ENCODE results near the gene LRRC71. TPM values are rescaled to one million over a fixed set of nuclear protein-coding genes. Genes with fewer than 3 reads are reported as not detected.

Gene LRRC71
- total RNA-seq, 1 experiment from 2014 or later, result 0.22 TPM

GRCh38 chr1:156895927-156896326 is 24.5 kb upstream of the LRRC71 start (continued):
- TF ChIP-seq, protein P1, sequence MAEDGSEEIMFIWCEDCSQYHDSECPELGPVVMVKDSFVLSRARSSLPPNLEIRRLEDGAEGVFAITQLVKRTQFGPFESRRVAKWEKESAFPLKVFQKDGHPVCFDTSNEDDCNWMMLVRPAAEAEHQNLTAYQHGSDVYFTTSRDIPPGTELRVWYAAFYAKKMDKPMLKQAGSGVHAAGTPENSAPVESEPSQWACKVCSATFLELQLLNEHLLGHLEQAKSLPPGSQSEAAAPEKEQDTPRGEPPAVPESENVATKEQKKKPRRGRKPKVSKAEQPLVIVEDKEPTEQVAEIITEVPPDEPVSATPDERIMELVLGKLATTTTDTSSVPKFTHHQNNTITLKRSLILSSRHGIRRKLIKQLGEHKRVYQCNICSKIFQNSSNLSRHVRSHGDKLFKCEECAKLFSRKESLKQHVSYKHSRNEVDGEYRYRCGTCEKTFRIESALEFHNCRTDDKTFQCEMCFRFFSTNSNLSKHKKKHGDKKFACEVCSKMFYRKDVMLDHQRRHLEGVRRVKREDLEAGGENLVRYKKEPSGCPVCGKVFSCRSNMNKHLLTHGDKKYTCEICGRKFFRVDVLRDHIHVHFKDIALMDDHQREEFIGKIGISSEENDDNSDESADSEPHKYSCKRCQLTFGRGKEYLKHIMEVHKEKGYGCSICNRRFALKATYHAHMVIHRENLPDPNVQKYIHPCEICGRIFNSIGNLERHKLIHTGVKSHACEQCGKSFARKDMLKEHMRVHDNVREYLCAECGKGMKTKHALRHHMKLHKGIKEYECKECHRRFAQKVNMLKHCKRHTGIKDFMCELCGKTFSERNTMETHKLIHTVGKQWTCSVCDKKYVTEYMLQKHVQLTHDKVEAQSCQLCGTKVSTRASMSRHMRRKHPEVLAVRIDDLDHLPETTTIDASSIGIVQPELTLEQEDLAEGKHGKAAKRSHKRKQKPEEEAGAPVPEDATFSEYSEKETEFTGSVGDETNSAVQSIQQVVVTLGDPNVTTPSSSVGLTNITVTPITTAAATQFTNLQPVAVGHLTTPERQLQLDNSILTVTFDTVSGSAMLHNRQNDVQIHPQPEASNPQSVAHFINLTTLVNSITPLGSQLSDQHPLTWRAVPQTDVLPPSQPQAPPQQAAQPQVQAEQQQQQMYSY (CRISPR knock-in tag; IDR thresholded peaks at IDR 0.05), result no peak
- TF ChIP-seq MLX (CRISPR knock-in tag; IDR thresholded peaks at IDR 0.05), result no peak
- TF ChIP-seq, protein P2, sequence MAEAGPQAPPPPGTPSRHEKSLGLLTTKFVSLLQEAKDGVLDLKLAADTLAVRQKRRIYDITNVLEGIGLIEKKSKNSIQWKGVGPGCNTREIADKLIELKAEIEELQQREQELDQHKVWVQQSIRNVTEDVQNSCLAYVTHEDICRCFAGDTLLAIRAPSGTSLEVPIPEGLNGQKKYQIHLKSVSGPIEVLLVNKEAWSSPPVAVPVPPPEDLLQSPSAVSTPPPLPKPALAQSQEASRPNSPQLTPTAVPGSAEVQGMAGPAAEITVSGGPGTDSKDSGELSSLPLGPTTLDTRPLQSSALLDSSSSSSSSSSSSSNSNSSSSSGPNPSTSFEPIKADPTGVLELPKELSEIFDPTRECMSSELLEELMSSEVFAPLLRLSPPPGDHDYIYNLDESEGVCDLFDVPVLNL (CRISPR knock-in tag; IDR thresholded peaks at IDR 0.05; ENCODE audit: borderline replicate concordance, low read depth), result no peak
- TF ChIP-seq MXD4 (CRISPR knock-in tag; IDR thresholded peaks at IDR 0.05; ENCODE audit: borderline replicate concordance), result no peak
- TF ChIP-seq ZSCAN18 (CRISPR knock-in tag; IDR thresholded peaks at IDR 0.05), result no peak
- TF ChIP-seq NR3C1 (CRISPR knock-in tag; conservative IDR thresholded peaks at IDR 0.05; ENCODE audit: low read depth), result no peak
- no peak for TF ChIP-seq ATF1 (CRISPR knock-in tag; IDR thresholded peaks at IDR 0.05)
- TF ChIP-seq, protein P3, sequence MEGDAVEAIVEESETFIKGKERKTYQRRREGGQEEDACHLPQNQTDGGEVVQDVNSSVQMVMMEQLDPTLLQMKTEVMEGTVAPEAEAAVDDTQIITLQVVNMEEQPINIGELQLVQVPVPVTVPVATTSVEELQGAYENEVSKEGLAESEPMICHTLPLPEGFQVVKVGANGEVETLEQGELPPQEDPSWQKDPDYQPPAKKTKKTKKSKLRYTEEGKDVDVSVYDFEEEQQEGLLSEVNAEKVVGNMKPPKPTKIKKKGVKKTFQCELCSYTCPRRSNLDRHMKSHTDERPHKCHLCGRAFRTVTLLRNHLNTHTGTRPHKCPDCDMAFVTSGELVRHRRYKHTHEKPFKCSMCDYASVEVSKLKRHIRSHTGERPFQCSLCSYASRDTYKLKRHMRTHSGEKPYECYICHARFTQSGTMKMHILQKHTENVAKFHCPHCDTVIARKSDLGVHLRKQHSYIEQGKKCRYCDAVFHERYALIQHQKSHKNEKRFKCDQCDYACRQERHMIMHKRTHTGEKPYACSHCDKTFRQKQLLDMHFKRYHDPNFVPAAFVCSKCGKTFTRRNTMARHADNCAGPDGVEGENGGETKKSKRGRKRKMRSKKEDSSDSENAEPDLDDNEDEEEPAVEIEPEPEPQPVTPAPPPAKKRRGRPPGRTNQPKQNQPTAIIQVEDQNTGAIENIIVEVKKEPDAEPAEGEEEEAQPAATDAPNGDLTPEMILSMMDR (IDR thresholded peaks at IDR 0.05), result no peak

DNA sequence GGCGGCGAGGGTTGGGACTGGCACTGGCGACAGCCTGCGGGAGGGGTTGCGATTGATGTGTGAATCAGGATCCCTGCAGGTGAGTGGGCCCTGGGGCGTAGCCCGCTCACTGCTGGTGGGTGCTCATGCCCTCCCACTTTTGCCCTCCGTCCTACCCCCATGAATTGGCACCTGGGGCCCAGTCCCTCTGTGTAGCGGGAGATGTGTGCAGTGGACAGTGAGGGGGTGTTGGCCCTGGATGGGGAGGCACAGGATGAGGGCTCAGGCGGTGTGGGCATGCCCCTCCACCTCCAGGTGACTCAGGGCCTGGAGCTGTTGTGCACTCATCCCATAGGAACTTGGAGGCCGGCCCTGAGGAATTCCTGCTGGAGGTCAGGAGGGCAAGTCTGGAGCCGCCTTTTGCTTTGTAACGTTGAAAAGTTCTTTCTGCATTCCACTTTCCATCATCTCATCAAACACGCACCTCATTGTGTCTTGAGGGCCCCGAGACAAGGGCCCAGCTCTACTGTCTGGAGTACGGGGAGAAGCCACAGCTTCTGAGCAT is 23.9 kb upstream of the LRRC71 start:
- peaks cover 53% of the 10 kb centered on the region for H3K27me3 Mint-ChIP-seq (ENCODE audit: low read depth)

DNA sequence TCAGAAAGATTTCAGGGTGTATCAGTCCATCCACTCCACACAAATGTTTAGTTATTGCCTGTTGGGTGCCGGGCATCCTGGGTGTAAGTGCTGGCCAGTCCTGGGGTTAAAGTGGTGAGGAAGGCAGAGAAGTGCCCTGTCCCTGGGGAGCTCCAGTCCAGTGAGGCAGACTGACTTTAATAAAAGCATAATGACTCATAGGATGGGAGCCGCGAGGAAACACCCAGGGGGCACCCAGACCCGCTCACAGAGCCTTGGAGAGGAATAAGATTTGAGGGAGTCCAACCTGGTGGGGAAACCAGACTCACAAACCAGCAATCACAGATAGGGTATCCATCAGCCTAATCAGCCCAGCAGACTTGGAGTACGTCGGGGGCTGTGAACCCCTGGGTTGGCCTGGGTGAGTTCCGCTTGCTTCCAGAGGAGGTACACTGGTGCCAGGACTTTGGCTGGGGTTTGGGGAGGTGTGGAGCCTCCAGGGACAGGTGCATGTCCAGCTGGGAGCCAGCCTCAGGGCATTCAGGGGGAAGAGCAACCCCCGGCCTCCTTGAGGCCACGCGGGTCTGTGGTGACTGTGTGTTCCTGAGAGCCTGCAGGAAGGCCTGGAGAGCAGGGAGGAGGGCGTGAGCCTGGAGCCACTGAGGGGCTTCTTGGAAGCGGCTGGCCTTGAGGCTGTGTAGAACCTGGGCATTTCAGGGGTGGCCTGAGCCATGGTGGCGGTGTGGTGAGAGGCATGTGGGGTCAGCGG is 23.2 kb upstream of the LRRC71 start:
- ATAC-seq, result no peak
- TF ChIP-seq, protein P4, sequence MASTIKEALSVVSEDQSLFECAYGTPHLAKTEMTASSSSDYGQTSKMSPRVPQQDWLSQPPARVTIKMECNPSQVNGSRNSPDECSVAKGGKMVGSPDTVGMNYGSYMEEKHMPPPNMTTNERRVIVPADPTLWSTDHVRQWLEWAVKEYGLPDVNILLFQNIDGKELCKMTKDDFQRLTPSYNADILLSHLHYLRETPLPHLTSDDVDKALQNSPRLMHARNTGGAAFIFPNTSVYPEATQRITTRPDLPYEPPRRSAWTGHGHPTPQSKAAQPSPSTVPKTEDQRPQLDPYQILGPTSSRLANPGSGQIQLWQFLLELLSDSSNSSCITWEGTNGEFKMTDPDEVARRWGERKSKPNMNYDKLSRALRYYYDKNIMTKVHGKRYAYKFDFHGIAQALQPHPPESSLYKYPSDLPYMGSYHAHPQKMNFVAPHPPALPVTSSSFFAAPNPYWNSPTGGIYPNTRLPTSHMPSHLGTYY (CRISPR knock-in tag; IDR thresholded peaks at IDR 0.05), result no peak
- no peak for TF ChIP-seq ZNF219 (CRISPR knock-in tag; IDR thresholded peaks at IDR 0.05; ENCODE audit: borderline replicate concordance)
- no peak for TF ChIP-seq RORB (CRISPR knock-in tag; IDR thresholded peaks at IDR 0.05)
- no peak for TF ChIP-seq NR1H2 (CRISPR knock-in tag; IDR thresholded peaks at IDR 0.05)
- no peak for TF ChIP-seq NR2C2 (CRISPR knock-in tag; IDR thresholded peaks at IDR 0.05)
- TF ChIP-seq, protein P5, sequence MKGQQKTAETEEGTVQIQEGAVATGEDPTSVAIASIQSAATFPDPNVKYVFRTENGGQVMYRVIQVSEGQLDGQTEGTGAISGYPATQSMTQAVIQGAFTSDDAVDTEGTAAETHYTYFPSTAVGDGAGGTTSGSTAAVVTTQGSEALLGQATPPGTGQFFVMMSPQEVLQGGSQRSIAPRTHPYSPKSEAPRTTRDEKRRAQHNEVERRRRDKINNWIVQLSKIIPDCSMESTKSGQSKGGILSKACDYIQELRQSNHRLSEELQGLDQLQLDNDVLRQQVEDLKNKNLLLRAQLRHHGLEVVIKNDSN (CRISPR knock-in tag; IDR thresholded peaks at IDR 0.05), result no peak
- no peak for TF ChIP-seq KAT7 (CRISPR knock-in tag; IDR thresholded peaks at IDR 0.05; ENCODE audit: borderline replicate concordance)
- TF ChIP-seq ZNF396 (CRISPR knock-in tag; IDR thresholded peaks at IDR 0.05; ENCODE audit: borderline replicate concordance), result no peak
- TF ChIP-seq FOXP4 (CRISPR knock-in tag; IDR thresholded peaks at IDR 0.05), result no peak
- no peak for TF ChIP-seq CREM (CRISPR knock-in tag; IDR thresholded peaks at IDR 0.05)

More for the DNA sequence above, 23.9 kb upstream of the LRRC71 start:
- TF ChIP-seq SMAD3 (CRISPR knock-in tag; IDR thresholded peaks at IDR 0.05; ENCODE audit: borderline replicate concordance), result no peak
- POLR2A ChIA-PET, result no interaction called here
- CTCF ChIA-PET, result interaction anchor here (1.0 to 1.9 kb wide), 4 partner anchors 14 to 31 kb away, joined by 3 to 8 read pairs (median 6); partner anchors contain the start of gene LRRC71
- DNase-seq (ENCODE audit: low spot score) (no peak), ATAC-seq (no peak)
- H3K4me1 Mint-ChIP-seq, result peaks cover 20% of the 10 kb centered on the region
- no peak overlapping the region for H3K27ac Mint-ChIP-seq
- H3K36me3 Mint-ChIP-seq, result no peaks in the 10 kb centered on the region
- H3K9me3 Mint-ChIP-seq, result no peaks in the 10 kb centered on the region
- H3K4me3 Mint-ChIP-seq, result no peak overlapping the region

More for the DNA sequence above, 23.2 kb upstream of the LRRC71 start:
- peaks cover 18% of the 10 kb centered on the region for H3K4me1 Mint-ChIP-seq
- DNase-seq (ENCODE audit: low spot score), result no peak
- no peaks in the 10 kb centered on the region for H3K9me3 Mint-ChIP-seq
- H3K36me3 Mint-ChIP-seq, result no peaks in the 10 kb centered on the region
- CTCF ChIA-PET, result interaction anchor here (1.0 to 3.0 kb wide), 7 partner anchors 13 to 31 kb away, joined by 3 to 15 read pairs (median 7); partner anchors contain the start of gene LRRC71
- H3K27ac Mint-ChIP-seq, result no peak overlapping the region
- H3K4me3 Mint-ChIP-seq, result no peak overlapping the region
- POLR2A ChIA-PET, result no interaction called here
- peaks cover 46% of the 10 kb centered on the region for H3K27me3 Mint-ChIP-seq (ENCODE audit: low read depth)
